Measurements from ENCODE around the gene USP44.

The USP44 gene

DNA sequence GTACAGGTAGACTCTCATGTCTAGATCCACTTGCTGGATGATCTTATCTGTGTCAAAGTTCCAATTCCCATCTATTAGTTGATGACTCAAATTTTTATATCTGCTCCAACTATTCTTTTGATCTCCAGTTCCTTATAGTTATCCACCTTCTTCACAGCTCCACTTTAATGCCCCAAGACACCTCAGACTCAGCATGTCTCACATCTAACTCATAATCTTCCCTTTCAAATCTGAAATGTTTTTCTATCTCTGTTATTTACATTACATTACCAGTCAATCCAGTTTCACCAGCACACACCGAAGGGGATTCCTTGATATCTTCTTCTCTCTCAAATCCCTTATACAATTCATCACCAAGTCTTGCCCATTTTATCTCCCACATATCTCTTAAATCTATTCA, 81.0 kb downstream of the USP44 start:
- no peak for FAIRE-seq

More for the DNA sequence above, 81.0 kb downstream of the USP44 start:
- DNase-seq (ENCODE audit: extremely low spot score, insufficient read length, low read depth) = no peak
